ENCODE results near the gene LRCH4.

The LRCH4 gene

GRCh38 chr7:100604976-100605911 lies 19.3 kb upstream of the LRCH4 start:
- DNase-seq (ENCODE audit: low spot score): no peak

DNA sequence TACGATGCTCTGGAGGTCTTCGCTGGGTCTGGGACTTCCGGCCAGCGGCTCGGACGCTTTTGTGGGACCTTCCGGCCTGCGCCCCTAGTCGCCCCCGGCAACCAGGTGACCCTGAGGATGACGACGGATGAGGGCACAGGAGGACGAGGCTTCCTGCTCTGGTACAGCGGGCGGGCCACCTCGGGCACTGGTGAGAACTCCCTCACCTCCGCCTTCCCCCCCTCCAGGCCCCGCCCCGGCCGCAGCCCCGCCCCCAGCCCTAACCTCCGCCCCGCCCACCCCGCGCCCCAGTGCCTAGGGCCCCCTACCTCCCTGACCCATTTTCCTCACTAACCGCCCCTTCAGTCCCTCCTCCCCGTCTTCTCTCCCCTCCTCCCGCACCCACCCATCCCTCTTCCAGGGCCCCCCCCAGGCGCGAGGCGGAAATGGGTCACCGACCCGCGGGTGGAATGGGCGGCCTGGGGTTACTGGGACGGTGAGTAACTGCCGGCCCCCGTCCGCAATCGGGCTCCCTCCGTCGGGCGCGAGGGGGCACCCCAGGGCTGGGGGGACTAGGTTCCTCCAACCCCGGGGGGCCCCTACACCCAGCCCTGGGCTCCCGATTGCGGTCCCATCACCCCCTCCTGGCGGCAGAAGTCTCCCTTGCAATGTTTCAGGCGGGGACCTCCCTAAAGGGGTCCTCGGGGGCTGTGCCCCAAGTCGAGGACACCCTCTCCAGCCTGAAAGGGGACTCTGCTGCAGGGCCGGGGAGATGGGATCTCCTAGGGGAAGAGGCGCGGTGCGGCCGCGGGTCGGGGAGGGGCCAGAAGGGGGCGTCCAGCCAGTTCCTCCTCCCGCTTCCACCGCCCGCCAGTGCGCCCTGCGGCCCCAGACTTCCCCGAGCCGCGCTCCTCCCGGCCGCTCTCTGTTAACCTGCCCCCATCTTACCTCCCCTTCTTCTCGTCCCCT lies 18.4 kb upstream of the LRCH4 start:
- DNase-seq (ENCODE audit: low spot score): no peak

DNA sequence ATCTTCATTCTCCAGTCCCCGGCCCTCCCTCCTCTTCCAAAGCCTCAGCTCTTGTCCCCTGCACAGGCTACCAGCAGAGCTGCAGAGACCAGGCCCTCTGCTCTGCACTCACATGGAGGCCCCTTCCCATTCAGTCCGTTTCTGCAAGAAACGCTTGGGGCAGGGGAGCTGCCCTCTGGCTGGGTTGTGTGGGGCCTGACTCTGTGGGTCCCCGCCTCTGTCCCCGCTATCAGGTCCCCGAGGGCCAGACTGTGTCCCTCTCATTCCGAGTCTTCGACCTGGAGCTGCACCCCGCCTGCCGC lies 17.7 kb upstream of the LRCH4 start:
- DNase-seq (ENCODE audit: low spot score): no peak

GRCh38 chr7:100602889-100603725 lies 17.2 kb upstream of the LRCH4 start:
- no peak for DNase-seq (ENCODE audit: low spot score)

DNA sequence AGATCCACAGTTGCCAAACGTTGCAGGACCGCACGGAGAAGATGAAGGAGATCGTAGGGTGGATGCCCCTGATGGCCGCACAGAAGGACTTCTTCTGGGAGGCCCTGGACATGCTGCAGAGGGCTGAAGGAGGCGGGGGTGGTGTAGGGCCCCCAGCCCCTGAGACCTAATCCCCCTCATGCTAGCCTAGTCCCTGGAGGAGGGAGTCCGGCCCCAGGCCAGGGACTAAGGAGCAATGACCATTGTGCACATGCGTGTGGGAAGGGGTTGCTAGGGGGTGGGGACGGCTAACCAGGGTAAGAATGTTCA lies 14.8 kb upstream of the LRCH4 start:
- DNase-seq (ENCODE audit: low spot score): no peak

DNA sequence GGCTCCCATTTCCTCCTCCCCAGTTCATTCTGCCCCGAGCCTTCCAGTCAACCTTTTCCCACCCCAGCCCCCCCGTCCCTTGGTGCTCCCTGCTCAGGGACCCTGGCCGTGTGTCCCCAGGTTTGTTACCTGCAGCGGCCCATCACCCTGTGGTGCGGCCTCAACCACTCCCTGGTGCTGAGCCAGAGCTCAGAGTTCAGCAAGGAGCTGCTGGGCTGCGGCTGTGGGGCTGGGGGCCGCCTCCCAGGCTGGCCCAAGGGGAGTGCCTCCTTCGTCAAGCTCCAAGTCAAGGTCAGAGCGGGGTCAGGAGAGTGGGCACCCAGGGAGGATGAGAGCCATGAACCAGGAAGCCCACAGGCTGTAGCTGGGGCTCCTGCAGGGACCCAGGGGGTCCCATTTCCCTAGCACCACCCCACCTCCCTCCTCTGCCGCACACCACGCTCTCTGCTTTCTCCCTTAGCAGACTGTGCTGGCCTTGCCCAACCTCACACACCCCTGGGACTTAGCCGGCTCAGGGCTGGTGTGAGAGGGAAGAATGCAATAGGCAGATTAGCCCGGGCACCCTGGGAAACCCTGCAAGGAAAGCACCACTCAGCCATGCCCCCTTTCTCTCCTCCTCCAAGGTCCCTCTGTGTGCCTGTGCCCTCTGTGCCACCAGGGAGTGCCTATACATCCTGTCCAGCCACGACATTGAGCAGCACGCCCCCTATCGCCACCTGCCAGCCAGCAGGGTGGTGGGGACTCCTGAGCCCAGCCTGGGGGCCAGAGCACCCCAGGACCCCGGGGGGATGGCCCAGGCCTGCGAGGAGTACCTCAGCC lies 14.2 kb upstream of the LRCH4 start:
- DNase-seq (ENCODE audit: low spot score): no peak

- no peak for DNase-seq (ENCODE audit: low spot score)
These were observed 12.5 kb upstream of the LRCH4 start for GRCh38 chr7:100598425-100598824.

- no peak for DNase-seq (ENCODE audit: low spot score)
These were observed 9.3 kb upstream of the LRCH4 start for GRCh38 chr7:100595188-100595587.

- no peak for DNase-seq (ENCODE audit: low spot score)
These were observed 5.7 kb upstream of the LRCH4 start for GRCh38 chr7:100591596-100591995.

DNA sequence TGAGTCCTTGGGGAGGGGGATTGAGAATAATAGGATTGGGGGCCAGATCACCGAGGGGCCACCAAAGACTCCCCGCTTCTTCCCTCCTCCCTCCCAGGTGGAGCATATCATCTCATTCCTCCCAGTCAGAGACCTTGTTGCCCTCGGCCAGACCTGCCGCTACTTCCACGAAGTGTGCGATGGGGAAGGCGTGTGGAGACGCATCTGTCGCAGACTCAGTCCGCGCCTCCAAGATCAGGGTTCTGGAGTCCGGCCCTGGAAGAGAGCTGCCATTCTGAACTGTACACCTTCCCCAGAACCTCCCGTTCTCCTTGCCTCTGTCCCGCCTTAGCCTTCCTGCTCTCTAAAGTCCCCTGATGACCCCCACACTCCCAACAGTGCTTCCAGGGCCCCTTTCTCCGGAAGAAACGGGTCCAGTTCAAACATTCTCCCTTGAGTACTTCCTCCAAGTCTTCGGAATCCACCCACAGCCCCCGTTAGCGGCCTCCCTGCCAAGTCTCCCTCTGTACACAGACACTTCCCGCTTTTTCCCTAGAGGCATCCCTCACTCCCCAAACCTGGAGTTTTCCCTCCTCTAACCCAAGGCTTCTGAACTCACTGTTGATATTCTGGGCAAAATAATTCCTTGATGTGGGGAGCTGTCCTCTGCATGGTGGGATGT lies 4.3 kb upstream of the LRCH4 start:
- DNase-seq (ENCODE audit: low spot score): no peak

DNA sequence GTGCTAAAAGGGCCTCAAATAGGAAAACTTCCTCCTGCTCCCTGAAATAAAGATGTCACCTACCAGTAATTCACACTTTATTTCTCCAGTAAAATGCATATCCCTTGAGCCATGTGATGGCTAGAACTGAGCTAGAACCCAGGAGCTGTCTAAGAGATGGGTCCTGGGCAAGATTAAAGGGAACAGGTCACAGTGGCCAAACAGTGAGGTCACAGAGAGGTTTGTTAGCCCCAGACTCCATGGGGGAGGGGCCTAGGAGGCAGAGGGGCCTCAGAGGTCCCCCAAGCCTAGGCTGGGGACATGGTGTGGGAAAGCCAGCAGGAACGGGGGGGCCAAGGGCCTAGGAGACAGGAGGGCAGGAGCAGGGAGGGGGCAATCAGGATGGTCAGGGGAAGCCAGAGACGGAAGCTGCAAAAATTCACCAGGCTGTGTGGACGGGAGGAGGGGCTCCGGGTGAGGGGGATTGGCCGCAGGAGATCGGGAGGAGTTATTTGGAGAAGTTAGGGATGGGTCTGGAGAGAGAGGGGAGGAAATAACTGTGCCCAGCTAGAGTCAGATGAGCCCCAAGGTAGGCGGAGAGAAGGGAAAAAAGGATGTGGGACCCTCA lies 3.5 kb upstream of the LRCH4 start:
- DNase-seq (ENCODE audit: low spot score): no peak

GRCh38 chr7:100588438-100588837 lies 2.5 kb upstream of the LRCH4 start:
- peak; percentile 47 for DNase-seq (ENCODE audit: low spot score)

DNA sequence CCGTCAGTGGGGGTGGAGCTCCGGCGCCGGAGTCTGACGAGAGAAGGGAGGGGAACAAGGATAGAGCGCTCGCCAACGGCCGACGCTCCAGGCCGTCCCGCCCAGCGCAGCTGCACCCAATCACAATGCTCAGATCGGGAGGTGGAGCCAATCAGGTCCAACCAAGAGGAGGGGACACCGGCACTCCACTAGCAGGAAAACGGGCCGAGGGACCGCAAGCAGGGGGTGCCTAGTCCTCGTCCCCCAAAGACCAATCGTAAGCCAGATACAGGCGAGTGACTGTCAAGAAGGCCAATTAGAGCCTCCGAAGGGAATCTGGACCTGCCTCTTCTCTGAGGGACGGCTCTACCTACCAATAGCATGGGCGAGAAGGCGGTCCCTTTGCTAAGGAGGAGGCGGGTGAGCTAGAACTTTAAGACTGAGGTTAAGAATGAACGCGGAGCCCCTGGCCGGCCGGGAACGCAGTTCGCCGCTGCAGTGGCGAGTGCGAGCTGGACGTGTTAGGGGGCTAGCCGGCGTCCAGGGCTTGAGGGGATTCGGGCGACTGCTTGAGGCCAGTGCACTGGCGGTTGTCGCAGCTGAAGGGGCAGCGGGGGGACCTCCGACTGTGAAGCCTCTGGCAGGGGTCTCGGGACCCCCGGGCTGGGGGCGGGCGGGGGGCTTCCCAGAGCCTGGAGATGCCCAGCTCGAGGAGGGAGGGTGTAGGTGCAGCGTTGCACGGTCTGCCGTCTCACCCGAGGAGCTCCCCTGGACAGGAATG lies 517 bp upstream of the LRCH4 start, which contains the start of gene FBXO24:
Gene FBXO24, plus strand, starts transcription at position 63 of the 760 bp plus-strand sequence. Its CDS starts 298 bp downstream, at position 361.
- DNase-seq (ENCODE audit: low spot score): peak; percentile 100

- no peak for DNase-seq (ENCODE audit: low spot score)
These were observed 1.0 kb downstream of the LRCH4 start for GRCh38 chr7:100584683-100585510.

- DNase-seq (ENCODE audit: low spot score): no peak
These were observed 1.8 kb downstream of the LRCH4 start for GRCh38 chr7:100584054-100584682.

GRCh38 chr7:100583132-100584053 lies 2.5 kb downstream of the LRCH4 start:
- DNase-seq (ENCODE audit: low spot score): no peak

GRCh38 chr7:100582650-100583049 lies 3.3 kb downstream of the LRCH4 start:
- DNase-seq (ENCODE audit: low spot score): no peak
